OCI-LY3 (cell line): ENCODE results near the gene TMEM72.

ENCODE experiments used
- CTCF ChIP-seq: fragments of 200-600, 300-600 bp; sonication (generic); IDR thresholded peaks from 2 replicates; pipeline ENCODE4 v1.5.1; 2014; ENCODE audit warnings: antibody characterized with exemption, low read length, low read depth
- EZH2phosphoT487 ChIP-seq: fragments of 200-600 bp; shearing (Covaris generic); IDR thresholded peaks from 2 replicates; pipeline ENCODE4 v1.6.1; 2018; ENCODE audit warnings: antibody characterized with exemption, mixed run types, low read depth

GRCh38 chr10:44982496-44982895 lies 71.4 kb downstream of the TMEM72 start:
- TF ChIP-seq CTCF (no peak), EZH2phosphoT487 (no peak)
